Peyer's patch (tissue), 4 donors: ENCODE results near the gene RPS2.

Experiments used
- POLR2A ChIP-seq, 2 donors: fragments of 450-650 bp; IDR thresholded peaks; one replicate each; pipeline ENCODE4 v1.5.1; 2017; ENCODE audit warnings: antibody characterized with exemption in 2 of 2, mild to moderate bottlenecking in 2 of 2, moderate library complexity in 2 of 2
- TF ChIP-seq, protein P1 (sequence below), 6 experiments: fragments of 450-650 bp in 4 of 6; fragments of 200-600 bp in 2 of 6; sonication (generic) in 1 of 6; IDR thresholded peaks; one replicate each; pipeline ENCODE4 v1.5.1; 2017 to 2019; ENCODE audit warnings: antibody characterized with exemption in 6 of 6, mild to moderate bottlenecking in 3 of 6, moderate library complexity in 1 of 6

DNA sequence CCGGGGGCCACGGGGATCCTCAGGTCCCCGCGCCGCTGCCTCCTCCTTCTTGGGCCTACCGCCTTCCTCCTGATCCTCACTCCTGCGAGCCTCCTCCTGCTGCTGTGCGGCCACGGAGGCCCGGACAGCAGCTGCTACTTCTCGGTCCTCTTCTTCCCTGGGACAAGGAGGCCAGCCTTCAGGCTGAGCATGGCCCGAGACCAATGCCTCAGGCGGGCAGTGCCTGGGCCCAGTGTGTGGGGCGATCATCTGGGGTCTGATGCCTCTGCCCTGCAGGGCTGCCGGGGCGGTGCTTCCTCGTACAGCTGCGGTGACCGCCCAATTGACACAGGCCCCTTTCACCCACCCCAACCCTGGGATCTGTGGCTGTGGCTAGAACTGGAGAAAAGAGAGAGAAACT lies 36.4 kb upstream of the RPS2 start:
- TF ChIP-seq POLR2A (IDR thresholded peaks at IDR 0.05) = no peak
- TF ChIP-seq, protein P1, sequence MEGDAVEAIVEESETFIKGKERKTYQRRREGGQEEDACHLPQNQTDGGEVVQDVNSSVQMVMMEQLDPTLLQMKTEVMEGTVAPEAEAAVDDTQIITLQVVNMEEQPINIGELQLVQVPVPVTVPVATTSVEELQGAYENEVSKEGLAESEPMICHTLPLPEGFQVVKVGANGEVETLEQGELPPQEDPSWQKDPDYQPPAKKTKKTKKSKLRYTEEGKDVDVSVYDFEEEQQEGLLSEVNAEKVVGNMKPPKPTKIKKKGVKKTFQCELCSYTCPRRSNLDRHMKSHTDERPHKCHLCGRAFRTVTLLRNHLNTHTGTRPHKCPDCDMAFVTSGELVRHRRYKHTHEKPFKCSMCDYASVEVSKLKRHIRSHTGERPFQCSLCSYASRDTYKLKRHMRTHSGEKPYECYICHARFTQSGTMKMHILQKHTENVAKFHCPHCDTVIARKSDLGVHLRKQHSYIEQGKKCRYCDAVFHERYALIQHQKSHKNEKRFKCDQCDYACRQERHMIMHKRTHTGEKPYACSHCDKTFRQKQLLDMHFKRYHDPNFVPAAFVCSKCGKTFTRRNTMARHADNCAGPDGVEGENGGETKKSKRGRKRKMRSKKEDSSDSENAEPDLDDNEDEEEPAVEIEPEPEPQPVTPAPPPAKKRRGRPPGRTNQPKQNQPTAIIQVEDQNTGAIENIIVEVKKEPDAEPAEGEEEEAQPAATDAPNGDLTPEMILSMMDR (IDR thresholded peaks at IDR 0.05) = no peak
